Adrenal gland (tissue), 5 donors: ENCODE results near the gene MYOCD.

Experiments
- CTCF ChIP-seq, 6 experiments: fragments of 450-650 bp in 4 of 6; fragments of 200-600 bp in 2 of 6; sonication (generic) in 1 of 6; IDR thresholded peaks; 1 replicate in 5 of 6; 2 replicates in 1 of 6; pipeline versions ENCODE4 v1.5.1 to v1.8.0; 2016 to 2021; ENCODE audit warnings: antibody characterized with exemption in 6 of 6, mild to moderate bottlenecking in 2 of 6, moderate library complexity in 1 of 6
- POLR2A ChIP-seq, 2 donors: fragments of 450-650 bp; IDR thresholded peaks; one replicate each; pipeline ENCODE4 v1.6.1; 2017; ENCODE audit warnings: antibody characterized with exemption in 2 of 2, mild to moderate bottlenecking in 2 of 2, moderate library complexity in 1 of 2
- donor health status: DM: no; HTN: no; CAD: no.

- TF ChIP-seq CTCF (IDR thresholded peaks at IDR 0.05) (no peak), POLR2A (IDR thresholded peaks at IDR 0.05) (no peak)
Measured at GRCh38 chr17:12648498-12648897, 17.2 kb upstream of the MYOCD start.
